Neural progenitor cell (in vitro differentiated cells): ENCODE data around the gene ELOVL2.
"Not testable (repeated sequence)": the region's sequence is repeated elsewhere in the genome, so short reads cannot be mapped to it uniquely, and the experiment has no call there.

ENCODE experiments used
- CTCF ChIP-seq: fragments of 200-600 bp; sonication (generic); IDR thresholded peaks from 2 replicates; pipeline ENCODE4 v1.5.1; 2017; ENCODE audit warnings: antibody characterized with exemption, mild to moderate bottlenecking
- EZH2 ChIP-seq: fragments of 200-600 bp; sonication (generic); IDR thresholded peaks from 2 replicates; pipeline ENCODE4 v1.6.1; 2017; ENCODE audit warnings: antibody characterized with exemption, mild to moderate bottlenecking, moderate library complexity
- EZH2phosphoT487 ChIP-seq: fragments of 200-600 bp; sonication (generic); IDR thresholded peaks from 2 replicates; pipeline ENCODE4 v1.6.1; 2017; ENCODE audit warnings: antibody characterized with exemption

DNA sequence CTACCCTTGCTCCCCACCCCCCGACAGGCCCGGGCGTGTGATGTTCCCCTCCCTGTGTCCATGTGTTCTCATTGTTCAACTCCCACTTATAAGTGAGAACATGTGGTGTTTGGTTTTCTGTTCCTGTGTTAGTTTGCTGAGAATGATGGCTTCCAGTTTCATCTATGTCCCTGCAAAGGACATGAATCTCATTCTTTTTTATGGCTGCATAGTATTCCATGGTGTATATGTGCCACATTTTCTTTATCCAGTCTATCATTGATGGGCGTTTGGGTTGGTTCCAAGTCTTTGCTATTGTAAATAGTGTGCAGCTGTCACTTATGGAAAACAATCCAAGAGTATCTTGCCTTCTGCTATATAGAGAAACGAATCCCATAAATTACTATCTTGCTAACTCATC lies 40.8 kb downstream of the ELOVL2 start:
- TF ChIP-seq CTCF, EZH2, EZH2phosphoT487: not testable (repeated sequence)
